ENCODE measurements around the gene SLC5A3.
A peak's percentile ranks its signal among the peaks of the same experiment; 100 is the strongest.

The SLC5A3 gene

GRCh38 chr21:34073032-34073748 is at the start of gene SLC5A3, which contains the start of gene MRPS6:
TSS of gene SLC5A3 (plus strand) at chr21:34073578. CDS start at chr21:34095199, 21,621 bp downstream.
TSS of gene MRPS6 (plus strand) at chr21:34073578. CDS start at chr21:34073701, 123 bp downstream.
- DNase-seq = peak; percentile 89

DNA sequence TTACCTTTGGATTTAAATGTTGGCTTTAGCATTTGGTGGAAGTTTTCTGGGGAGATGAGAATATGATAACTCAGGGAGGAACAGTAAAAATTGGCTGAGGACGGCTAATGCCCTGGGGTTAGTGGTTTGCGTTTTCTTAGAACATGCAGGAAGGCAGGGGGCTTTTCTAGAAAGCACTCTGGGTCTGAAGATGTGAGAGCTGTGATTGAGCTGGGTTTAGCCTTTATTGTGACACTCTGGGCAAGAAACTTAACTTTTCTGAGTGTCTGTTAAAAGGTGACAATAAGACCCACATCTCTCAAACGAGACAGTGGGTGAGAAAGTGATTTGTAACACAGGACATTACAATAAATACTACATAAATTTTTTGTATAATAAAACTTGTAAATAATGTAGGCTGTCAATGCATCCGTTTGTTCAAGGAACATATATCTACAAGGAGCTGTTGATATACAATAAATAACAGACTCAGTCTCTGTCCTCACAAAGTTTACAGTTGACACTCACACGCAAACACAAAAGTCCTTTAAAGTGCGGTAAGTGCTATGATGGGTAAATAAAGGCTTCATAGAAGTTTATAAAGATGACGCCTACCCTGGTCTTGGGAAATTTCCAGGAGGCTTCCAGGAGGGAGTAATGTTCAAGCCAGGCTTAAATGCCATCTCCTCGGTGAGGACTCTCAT is 49.5 kb upstream of the SLC5A3 start:
- no peak for DNase-seq

- no peak for DNase-seq
Measured at GRCh38 chr21:34024374-34024693, 49.0 kb upstream of the SLC5A3 start.

- DNase-seq = no peak
Measured at GRCh38 chr21:34027721-34028461, 45.5 kb upstream of the SLC5A3 start.

DNA sequence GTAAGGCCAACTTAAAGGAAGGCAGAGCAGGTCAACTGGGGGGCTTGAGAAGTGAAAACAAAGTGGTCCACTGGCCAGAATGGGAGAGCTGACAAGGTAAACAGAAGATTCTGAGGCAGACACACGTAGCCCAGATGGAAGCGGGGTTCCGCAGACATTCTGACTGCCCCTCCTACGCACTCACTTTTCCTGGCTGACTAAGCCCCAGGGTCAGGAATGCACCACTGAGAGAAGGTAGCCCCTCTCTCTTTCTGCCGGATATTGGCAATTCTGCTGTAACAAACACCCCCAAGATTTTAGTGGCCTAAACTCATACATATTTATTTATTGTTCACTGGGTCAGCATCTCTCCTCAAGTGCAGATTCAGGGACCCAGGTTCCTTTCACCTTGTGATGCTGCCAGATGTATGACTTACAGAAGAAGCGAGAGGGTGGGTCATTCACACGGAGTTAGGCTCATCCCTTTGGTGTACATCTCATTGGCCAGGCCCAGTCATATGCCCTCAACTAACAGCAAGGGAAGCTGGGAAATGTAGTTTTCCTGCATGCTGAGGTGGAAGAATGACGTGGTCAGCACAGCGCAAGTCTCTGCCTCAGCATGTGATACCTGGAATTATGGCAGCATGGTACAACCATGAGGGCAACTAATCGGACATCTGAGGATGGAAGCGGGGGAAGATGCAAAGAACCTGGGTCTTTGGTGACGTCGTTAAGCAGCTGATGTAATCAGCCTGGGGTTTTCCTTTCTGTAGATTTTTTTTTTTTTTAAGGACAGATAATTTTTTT is 43.4 kb upstream of the SLC5A3 start:
- DNase-seq = peak; percentile 49

DNA sequence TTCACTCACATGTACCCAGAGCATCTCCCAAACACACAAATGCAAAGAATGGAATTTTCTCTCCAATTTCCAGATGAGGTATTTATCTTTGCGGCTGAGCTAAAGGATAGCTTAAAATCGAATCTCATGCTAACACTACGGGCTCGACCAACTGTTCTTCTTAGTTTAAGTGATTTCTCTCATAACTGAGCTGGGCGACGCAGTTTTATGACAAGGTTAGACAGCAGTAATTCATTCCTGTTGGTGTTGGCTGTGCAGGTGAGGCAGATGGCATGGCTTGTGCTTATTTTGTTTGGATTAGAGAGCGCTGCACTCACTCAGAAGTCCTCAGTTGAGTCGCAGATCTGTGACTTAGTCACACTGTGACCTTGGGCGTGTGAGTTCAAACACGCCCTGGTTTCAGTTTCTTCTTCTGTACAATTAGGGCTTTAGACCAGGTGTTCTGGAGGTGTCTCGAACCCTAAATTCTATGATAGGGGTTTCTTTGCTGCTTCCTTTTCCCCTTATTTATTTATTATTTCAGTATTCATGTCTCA is 41.5 kb upstream of the SLC5A3 start:
- no peak for DNase-seq

DNA sequence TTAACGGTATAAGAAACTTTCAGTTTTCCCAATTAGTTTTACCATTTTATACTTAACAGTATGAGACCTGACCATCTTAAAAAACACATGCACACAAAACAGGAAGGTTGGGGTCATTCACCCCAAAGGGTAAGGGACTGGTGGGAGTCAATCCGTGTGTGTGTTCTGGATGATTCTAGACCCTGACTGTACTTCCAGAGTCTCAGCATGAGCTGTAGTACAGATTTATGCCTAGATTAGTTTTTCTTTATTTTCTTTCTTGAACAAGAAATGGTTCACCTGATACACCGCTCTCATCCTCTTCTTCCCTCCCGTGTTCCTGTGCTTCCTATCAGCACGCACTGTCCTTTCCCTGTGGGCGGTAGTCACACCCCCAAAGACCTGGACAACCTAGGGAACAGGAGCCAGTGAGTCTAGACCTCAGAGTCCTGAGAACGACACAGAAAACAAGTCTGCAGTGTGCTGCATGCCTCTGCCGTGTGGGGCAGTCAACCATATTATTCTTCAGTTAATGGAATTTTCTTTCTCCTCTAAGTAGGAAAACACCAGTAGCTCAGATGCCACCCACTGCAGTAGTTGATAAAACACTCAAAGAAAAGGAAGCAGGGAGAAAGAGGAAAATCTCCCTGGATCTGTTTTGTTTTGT is 38.9 kb upstream of the SLC5A3 start:
- DNase-seq = no peak

DNA sequence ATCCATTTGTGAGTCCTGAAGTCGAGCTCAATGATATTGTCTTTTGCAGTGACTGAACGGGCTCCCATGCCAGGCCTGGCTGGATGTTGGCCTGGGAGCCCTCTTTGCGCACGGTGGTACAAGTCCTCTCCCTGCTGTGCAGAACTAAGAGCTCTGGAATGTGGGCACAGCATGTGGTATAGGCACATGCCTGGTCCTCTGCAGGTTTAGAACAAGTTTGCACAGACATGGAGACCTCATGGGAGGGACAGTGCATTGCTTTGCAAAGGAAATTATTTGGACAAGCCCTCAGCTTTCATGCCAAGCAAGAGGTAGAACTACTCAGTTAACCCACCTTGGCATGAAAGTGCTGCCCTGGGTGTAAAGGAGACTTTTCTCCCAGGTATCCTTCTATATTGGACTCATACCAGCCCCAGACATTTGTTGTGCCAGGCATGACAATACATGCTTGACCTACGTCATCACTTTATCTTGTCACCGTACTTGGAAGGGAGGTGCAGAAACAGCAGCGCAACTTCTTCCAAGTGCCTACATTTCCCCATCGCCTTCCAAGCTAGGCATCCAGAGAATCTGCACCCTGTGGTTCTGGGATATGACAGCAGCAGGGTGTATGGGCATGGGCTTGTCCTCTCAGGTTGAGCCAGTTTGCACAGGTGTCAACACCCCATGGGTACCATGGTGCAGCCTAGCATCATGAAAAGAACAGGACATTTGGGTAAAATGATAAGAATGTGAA is 37.6 kb upstream of the SLC5A3 start:
- no peak for DNase-seq

- DNase-seq = no peak
Measured at GRCh38 chr21:34037009-34037795, 36.2 kb upstream of the SLC5A3 start.

GRCh38 chr21:34039678-34040382 is 33.5 kb upstream of the SLC5A3 start:
- no peak for DNase-seq

DNA sequence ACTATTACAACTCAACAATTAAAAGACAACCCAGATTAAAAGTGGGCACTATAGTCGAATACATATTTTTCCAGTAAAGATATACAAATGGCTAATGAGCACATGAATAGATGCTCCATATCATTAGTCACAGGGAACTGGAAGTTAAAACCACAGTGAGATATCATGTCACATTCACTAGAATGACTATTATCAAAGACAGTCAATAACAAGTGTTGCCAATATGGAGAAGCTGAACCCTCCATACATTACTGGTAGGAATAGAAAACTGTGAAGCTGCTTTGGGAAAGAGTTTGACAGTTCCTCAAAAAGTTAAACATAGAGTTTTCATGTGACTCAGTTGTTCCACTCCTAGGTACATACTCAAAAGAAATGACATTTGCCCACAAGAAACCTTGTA is 30.6 kb upstream of the SLC5A3 start:
- DNase-seq = no peak

- no peak for DNase-seq
Measured at GRCh38 chr21:34043333-34043732, 30.0 kb upstream of the SLC5A3 start.

DNA sequence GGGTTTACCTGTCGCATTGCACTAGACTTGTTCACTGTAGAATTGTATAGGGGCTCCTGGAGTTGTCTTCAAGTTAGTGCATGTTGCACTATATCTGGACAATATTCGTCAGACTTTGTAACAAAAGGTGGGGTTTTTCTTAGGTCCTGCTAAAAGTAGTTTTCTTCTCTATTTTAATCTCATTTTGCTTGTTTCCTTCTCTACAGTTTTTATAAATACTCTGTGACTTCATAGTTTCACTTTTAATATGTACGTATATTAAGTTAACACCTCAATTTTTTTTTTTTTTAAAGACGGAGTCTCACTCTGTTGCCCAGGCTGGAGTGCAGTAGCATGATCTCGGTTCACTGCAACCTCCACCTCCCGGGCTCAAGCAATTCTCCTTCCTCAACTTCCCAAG is 26.5 kb upstream of the SLC5A3 start:
- DNase-seq = no peak

- no peak for DNase-seq
Measured at GRCh38 chr21:34047835-34048234, 25.5 kb upstream of the SLC5A3 start.

- DNase-seq = no peak
Measured at GRCh38 chr21:34052171-34052570, 21.2 kb upstream of the SLC5A3 start.

DNA sequence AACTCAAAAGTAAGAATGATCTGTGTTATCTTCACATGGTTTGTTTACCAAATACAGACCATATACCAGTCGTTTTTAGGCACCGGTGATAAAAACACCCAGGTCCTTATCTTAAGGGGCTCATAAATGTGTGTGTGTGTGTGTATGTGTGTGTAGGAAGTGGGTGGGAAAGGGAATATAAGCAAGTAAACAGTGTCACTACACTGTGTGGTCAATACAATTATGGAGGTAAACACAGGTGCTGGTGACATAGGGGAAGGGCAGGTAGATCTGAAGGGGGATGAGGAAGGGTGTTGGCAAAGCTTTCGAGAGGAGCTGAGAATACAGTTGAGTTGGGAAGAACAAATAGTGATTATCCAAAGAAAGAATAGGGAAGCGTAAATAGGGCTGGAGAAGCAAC is 19.1 kb upstream of the SLC5A3 start:
- no peak for DNase-seq

- no peak for DNase-seq
Measured at GRCh38 chr21:34055615-34056014, 17.8 kb upstream of the SLC5A3 start.

- no peak for DNase-seq
Measured at GRCh38 chr21:34061983-34062382, 11.4 kb upstream of the SLC5A3 start.

GRCh38 chr21:34065027-34065426 is 8.4 kb upstream of the SLC5A3 start:
- DNase-seq = no peak

DNA sequence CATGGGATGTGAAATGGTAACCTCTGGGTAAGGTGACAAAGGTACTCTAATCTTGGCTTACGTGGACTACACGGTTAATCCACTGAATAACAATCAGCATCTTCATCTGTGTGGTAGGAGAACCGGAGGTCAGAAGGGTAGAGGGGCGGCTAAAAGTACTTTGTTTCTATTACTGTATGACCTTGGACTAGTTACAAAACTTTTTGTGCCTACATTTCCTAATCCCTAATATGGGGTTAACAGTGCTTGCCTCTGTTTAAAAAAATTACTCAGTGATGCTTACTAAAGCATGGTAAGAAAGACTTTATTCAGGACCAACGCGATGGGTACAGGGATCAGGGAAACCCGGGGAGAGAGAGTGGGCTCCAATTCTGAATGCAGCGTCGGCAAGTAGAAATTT is 1.7 kb upstream of the SLC5A3 start:
- no peak for DNase-seq

Data from right forelimb (tissue), 1 donor.